OCI-LY7 (cell line): ENCODE measurements around the gene C11orf42. TPM values are rescaled to one million over a fixed set of nuclear protein-coding genes. Genes with fewer than 3 reads are reported as not detected.

Experiments used
- BruUV-seq: library from RNA; stranded (reverse); fragments of 400-500 nt; replicated peaks from 2 replicates; lab custom pipeline; 2021; lab: Mats Ljungman, UMichigan
- CTCF ChIA-PET: fragments of 300-600 bp; sonication (Branson Sonifier 250); formaldehyde crosslinking; loops from one replicate; lab custom pipeline; 2022; ENCODE audit warnings: antibody characterized with exemption; ENCODE audit not compliant: unreplicated experiment; lab: Charles Lee
- POLR2A ChIA-PET: fragments of 300-600 bp; sonication (Branson Sonifier 250); formaldehyde crosslinking; loops from one replicate; lab custom pipeline; 2022; ENCODE audit warnings: antibody characterized with exemption; lab: Charles Lee
- DNase-seq: peaks from one replicate; pipeline ENCODE4 v3.0.0-alpha.2; 2015; ENCODE audit warnings: low spot score
- H2AFZ ChIP-seq: fragments of 200-600 bp; sonication (generic), shearing (Covaris generic); 2 replicates; pipeline ENCODE4 v1.6.1; 2014; ENCODE audit warnings: mild to moderate bottlenecking, antibody characterized with exemption, low read length, moderate library complexity
- H3K27ac ChIP-seq: fragments of 200-600 bp; sonication (generic); 2 replicates; pipeline ENCODE4 v1.5.1; 2014; ENCODE audit warnings: mixed run types, low read depth, mild to moderate bottlenecking, moderate library complexity, low read length, inconsistent platforms; ENCODE audit not compliant: poor library complexity, severe bottlenecking
- H3K36me3 ChIP-seq: fragments of 200-600 bp; sonication (generic); 2 replicates; pipeline ENCODE4 v1.6.1; 2014; ENCODE audit warnings: mild to moderate bottlenecking, antibody characterized with exemption, low read length, moderate library complexity, mixed read lengths; ENCODE audit not compliant: insufficient read depth
- H3K4me1 ChIP-seq: fragments of 200-600 bp; sonication (generic); 2 replicates; pipeline ENCODE4 v1.5.1; 2014; ENCODE audit warnings: mild to moderate bottlenecking, low read length; ENCODE audit not compliant: insufficient read depth, poor library complexity, severe bottlenecking
- H3K4me2 ChIP-seq: fragments of 200-600 bp; sonication (generic); 2 replicates; pipeline ENCODE4 v1.6.1; 2014; ENCODE audit warnings: mild to moderate bottlenecking, low read length
- H3K4me3 ChIP-seq: fragments of 200-600 bp; sonication (generic); 2 replicates; pipeline ENCODE4 v1.5.1; 2014; ENCODE audit warnings: mild to moderate bottlenecking, low read depth, low read length; ENCODE audit not compliant: poor library complexity, severe bottlenecking
- H3K79me2 ChIP-seq: fragments of 200-600 bp; sonication (generic); 2 replicates; pipeline ENCODE4 v1.6.1; 2016; ENCODE audit warnings: low read depth, mild to moderate bottlenecking, low read length, moderate library complexity, mixed read lengths; ENCODE audit not compliant: insufficient read depth
- H3K9me2 ChIP-seq: fragments of 200-600 bp; sonication (generic); 2 replicates; pipeline ENCODE4 v1.6.1; 2016; ENCODE audit warnings: mild to moderate bottlenecking, low read length, mixed read lengths; ENCODE audit not compliant: insufficient read depth
- H3K9me3 ChIP-seq: fragments of 200-600 bp; sonication (generic); 2 replicates; pipeline ENCODE4 v1.6.1; 2014; ENCODE audit warnings: mild to moderate bottlenecking, mixed run types, low read length, mixed read lengths
- H4K20me1 ChIP-seq: fragments of 200-600 bp; sonication (generic); 2 replicates; pipeline ENCODE4 v1.6.1; 2014; ENCODE audit warnings: mild to moderate bottlenecking, antibody characterized with exemption, low read length, moderate library complexity, mixed read lengths; ENCODE audit not compliant: insufficient read depth
- EZH2phosphoT487 ChIP-seq: fragments of 200-600 bp; sonication (generic); IDR thresholded peaks from 2 replicates; pipeline ENCODE4 v1.6.1; 2018; ENCODE audit warnings: low read depth, borderline replicate concordance, mild to moderate bottlenecking, mixed run types, antibody characterized with exemption, low read length, moderate library complexity, mixed read lengths
- intact Hi-C: fragments of 100-400 bp; cut with micrococcal nuclease; formaldehyde crosslinking; loops from one replicate; pipeline ENCODE4 v1.10.0; 2022; ENCODE audit not compliant: unreplicated experiment
- total RNA-seq, 2 experiments: library from RNA; depleted of rRNA in 1 of 2; stranded (reverse); fragments of >200 nt in 1 of 2; shearing (Covaris generic) in 1 of 2; gene quantifications; 2 replicates each; pipeline ENCODE4 v1.2.3, GENCODE V29; 2014 to 2022
- TF ChIP-seq, protein P1 (sequence below): fragments of 200-600 bp; sonication (generic); conservative IDR thresholded peaks from 2 replicates; pipeline ENCODE4 v1.5.1; 2014; ENCODE audit warnings: mild to moderate bottlenecking, antibody characterized with exemption, low read length, moderate library complexity, mixed read lengths

Gene C11orf42
- total RNA-seq, 2 experiments from 2014 or later: not detected

DNA sequence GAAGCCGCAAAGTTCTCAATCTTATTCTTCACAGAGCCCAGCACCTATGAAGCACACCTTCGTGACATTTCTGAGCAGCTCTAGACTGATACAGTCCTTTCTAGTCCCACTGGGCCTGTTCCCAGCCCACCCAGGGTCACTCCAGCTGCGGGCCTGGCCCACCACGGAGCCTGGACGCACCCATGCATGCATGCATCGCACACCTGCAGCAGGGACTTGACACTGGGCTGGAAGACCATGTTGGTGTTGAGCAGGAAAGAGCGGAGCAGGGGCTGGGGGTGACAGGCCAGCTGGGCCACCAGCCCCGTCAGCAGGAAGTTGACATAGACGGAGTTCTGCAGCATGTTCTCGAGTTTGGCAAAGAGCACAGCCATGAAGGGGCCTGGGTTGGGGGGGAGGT is 9.2 kb downstream of the C11orf42 start:
- H4K20me1 ChIP-seq: no peaks in the 10 kb centered on the region
- DNase-seq: no peak
- no peak overlapping the region for H3K4me3 ChIP-seq
- H3K9me2 ChIP-seq: no peaks in the 10 kb centered on the region
- CTCF ChIA-PET: interaction anchor here (0.6 kb wide), 1 partner anchor 9 kb away, joined by 3 read pairs; no protein-coding TSS in a partner anchor
- peaks cover 56% of the 10 kb centered on the region for H3K36me3 ChIP-seq
- H3K27ac ChIP-seq: no peak overlapping the region
- no peak overlapping the region for H3K4me2 ChIP-seq
- no peak for TF ChIP-seq EZH2phosphoT487
- TF ChIP-seq, protein P1, sequence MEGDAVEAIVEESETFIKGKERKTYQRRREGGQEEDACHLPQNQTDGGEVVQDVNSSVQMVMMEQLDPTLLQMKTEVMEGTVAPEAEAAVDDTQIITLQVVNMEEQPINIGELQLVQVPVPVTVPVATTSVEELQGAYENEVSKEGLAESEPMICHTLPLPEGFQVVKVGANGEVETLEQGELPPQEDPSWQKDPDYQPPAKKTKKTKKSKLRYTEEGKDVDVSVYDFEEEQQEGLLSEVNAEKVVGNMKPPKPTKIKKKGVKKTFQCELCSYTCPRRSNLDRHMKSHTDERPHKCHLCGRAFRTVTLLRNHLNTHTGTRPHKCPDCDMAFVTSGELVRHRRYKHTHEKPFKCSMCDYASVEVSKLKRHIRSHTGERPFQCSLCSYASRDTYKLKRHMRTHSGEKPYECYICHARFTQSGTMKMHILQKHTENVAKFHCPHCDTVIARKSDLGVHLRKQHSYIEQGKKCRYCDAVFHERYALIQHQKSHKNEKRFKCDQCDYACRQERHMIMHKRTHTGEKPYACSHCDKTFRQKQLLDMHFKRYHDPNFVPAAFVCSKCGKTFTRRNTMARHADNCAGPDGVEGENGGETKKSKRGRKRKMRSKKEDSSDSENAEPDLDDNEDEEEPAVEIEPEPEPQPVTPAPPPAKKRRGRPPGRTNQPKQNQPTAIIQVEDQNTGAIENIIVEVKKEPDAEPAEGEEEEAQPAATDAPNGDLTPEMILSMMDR: no peak
- intact Hi-C loops: no loop called here
- POLR2A ChIA-PET: interaction anchor here (1.7 kb wide), 1 partner anchor 16 kb away, joined by 5 read pairs; no protein-coding TSS in a partner anchor
- H3K4me1 ChIP-seq: no peaks in the 10 kb centered on the region
- no peaks in the 10 kb centered on the region for H3K79me2 ChIP-seq
- BruUV-seq: no TSS peak
- no peak overlapping the region for H2AFZ ChIP-seq
- H3K9me3 ChIP-seq: no peaks in the 10 kb centered on the region

DNA sequence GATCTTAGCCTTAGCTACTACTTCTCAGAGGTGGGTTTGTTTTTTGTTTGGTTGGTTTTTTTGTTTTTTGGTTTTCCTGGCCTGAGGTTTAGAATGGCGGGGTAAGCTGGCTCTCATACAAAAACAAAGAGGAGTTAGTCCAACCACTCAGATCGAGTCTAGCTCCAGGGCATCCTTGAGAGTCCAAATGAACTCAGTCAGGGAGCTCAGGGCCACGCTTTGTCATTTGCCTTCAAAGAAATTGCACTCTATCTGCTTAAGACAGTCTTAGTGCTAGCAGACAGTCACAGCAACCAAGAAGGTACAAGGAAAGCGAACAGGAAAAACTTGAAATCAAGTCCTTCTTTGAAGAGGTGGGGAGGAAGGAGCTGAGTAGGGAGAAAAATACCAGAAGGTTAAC is 11.1 kb downstream of the C11orf42 start:
- no peak overlapping the region for H3K4me2 ChIP-seq
- intact Hi-C loops: no loop called here
- POLR2A ChIA-PET: interaction anchor here (0.5 to 2.2 kb wide), 6 partner anchors 9 to 429 kb away, joined by 3 to 9 read pairs (median 6); no protein-coding TSS in a partner anchor
- peaks cover 69% of the 10 kb centered on the region for H3K36me3 ChIP-seq
- no peak for DNase-seq
- CTCF ChIA-PET: interaction anchor here (1.1 kb wide), 1 partner anchor 9 kb away, joined by 3 read pairs; no protein-coding TSS in a partner anchor
- H4K20me1 ChIP-seq: no peaks in the 10 kb centered on the region
- no peaks in the 10 kb centered on the region for H3K79me2 ChIP-seq
- no peaks in the 10 kb centered on the region for H3K4me1 ChIP-seq
- no peaks in the 10 kb centered on the region for H3K9me2 ChIP-seq
- no peak overlapping the region for H3K27ac ChIP-seq
- no peak overlapping the region for H2AFZ ChIP-seq
- BruUV-seq: no TSS peak
- no peak overlapping the region for H3K4me3 ChIP-seq
- TF ChIP-seq EZH2phosphoT487: no peak
- TF ChIP-seq, protein P1: no peak
- no peaks in the 10 kb centered on the region for H3K9me3 ChIP-seq

DNA sequence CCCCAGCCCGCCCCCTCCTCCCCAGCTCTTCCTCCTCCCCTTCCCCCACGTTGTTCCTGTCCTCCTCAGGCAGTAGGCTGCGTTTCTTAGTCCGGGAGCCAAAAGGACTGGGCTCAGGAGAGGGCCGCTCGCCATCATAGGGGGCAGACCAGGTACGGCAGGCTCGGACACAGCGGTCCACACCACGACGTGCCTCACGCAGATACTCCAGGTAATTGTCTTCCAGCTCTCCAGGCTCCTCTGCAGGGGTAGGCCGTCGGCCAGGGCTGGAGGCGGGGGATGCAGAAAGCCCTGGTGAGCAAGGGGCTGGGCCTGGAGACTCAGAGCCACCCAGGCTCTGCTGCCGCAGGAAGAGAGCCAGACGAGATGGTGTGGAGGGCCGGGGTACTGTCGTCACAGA is 12.4 kb downstream of the C11orf42 start:
- Histone ChIP-seq H3K4me3 (no peak overlapping the region), H3K9me2 (no peaks in the 10 kb centered on the region), H2AFZ (no peak overlapping the region), H3K4me1 (no peaks in the 10 kb centered on the region), H3K79me2 (no peaks in the 10 kb centered on the region), H3K36me3 (peaks cover 81% of the 10 kb centered on the region), H3K27ac (no peak overlapping the region), H4K20me1 (no peaks in the 10 kb centered on the region), H3K4me2 (no peak overlapping the region), H3K9me3 (no peaks in the 10 kb centered on the region)
- TF ChIP-seq EZH2phosphoT487: no peak
- TF ChIP-seq, protein P1: no peak
- no TSS peak for BruUV-seq
- ChIA-PET CTCF (interaction anchor here (1.1 kb wide), 1 partner anchor 8 kb away, joined by 3 read pairs; no protein-coding TSS in a partner anchor), POLR2A (interaction anchor here (2.2 kb wide), 1 partner anchor 9 kb away, joined by 9 read pairs; no protein-coding TSS in a partner anchor)
- DNase-seq: no peak
- intact Hi-C loops: no loop called here
